ENCODE results near the gene AHRR. TPM values are rescaled to one million over a fixed set of nuclear protein-coding genes. Genes with fewer than 3 reads are reported as not detected.

AHRR gene
- total RNA-seq, 1 donor from 2014 or later = 1.4 TPM

DNA sequence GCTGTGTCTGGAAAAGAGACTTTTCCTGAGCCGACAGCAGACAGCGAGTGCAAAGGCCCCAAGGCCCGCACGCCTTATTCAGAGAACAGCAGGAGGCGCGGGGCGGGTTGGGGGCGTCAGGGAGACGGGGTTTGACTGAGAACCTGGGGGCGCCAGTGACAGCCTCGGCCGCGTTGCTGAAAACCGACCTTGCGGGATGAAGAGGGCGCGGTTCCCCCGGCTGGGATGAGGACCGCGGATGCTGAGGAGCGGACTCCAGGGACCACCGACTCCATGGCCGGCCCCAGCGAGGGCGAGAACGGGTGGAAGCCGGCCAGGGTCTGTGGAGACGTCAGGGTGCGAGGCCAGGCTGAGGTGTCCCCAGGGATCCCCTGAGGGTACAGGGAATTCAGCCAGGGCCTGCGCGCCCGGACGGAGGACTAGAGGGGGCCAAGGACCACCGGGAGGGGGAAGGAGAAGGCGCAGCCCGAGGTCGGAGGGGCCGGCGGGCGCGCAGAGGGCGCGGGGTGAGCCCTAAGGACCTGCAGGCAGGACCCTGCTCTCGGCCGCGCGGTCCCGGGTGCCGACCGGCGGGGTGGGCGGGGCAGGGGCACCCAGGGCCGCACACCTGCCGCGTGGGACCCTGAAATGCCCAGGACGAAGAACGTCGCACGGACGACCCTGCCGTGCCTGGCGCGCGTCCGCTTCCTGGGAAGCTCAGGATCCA lies 837 bp upstream of the AHRR start:
- peaks cover 14% of the 10 kb centered on the region for H3K36me3 ChIP-seq
- H3K4me3 ChIP-seq = peak overlapping the region; percentile 72
- H3K27me3 ChIP-seq (ENCODE audit: low read depth) = peaks cover 70% of the 10 kb centered on the region
- intact Hi-C loops (cut with micrococcal nuclease) = no loop called here
- H3K9me3 ChIP-seq (replicated peaks) = no peaks in the 10 kb centered on the region
- TF ChIP-seq CTCF (IDR thresholded peaks at IDR 0.05; ENCODE audit: borderline replicate concordance) = no peak
- H3K27ac ChIP-seq (replicated peaks) = no peak overlapping the region
- H3K4me1 ChIP-seq = peaks cover 32% of the 10 kb centered on the region
- DNase-seq = no peak

DNA sequence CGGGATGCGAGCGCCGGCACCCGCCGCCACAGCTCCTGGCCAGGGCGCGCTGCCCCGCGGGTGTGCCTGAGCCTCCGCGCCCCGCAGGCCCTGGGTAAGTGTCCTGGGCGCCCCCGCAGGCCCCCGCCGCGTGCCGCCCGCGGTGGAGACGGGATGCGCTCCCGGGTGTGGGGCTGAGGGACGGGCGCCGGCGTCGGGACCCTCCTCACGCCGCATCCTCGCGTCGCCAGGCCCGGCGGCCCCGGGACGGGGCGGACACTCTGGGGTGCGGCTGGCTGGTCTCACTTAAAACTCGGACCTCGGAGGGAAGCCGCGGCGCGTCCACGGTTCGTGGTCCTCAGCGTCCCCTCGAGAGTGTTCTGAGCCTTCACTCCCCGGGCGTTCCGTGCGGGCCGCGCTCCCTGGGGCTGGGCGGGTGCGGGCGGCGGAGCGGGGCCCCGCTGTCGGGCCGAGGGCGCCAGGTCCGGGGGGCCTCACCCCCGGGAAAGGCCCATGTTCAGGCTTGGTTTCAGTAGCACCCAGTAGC lies 275 bp downstream of the AHRR start:
- TF ChIP-seq CTCF (IDR thresholded peaks at IDR 0.05; ENCODE audit: borderline replicate concordance) = no peak
- H3K4me1 ChIP-seq = peaks cover 32% of the 10 kb centered on the region
- intact Hi-C loops (cut with micrococcal nuclease) = no loop called here
- no peak overlapping the region for H3K27ac ChIP-seq (replicated peaks)
- peaks cover 3% of the 10 kb centered on the region for H3K36me3 ChIP-seq
- H3K4me3 ChIP-seq = peak overlapping the region; percentile 72
- H3K9me3 ChIP-seq (replicated peaks) = no peaks in the 10 kb centered on the region
- H3K27me3 ChIP-seq (ENCODE audit: low read depth) = peaks cover 70% of the 10 kb centered on the region
- no peak for DNase-seq

- Histone ChIP-seq H3K9me3 (replicated peaks) (no peaks in the 10 kb centered on the region), H3K27me3 (ENCODE audit: low read depth) (peaks cover 70% of the 10 kb centered on the region), H3K36me3 (no peaks in the 10 kb centered on the region), H3K4me1 (peaks cover 27% of the 10 kb centered on the region), H3K27ac (replicated peaks) (no peak overlapping the region), H3K4me3 (peak overlapping the region; percentile 72)
- intact Hi-C loops (cut with micrococcal nuclease) = no loop called here
- TF ChIP-seq CTCF (IDR thresholded peaks at IDR 0.05; ENCODE audit: borderline replicate concordance) = no peak
- no peak for DNase-seq
Measured at GRCh38 chr5:322281-322941, 897 bp downstream of the AHRR start.

- H3K4me3 ChIP-seq = peak overlapping the region; percentile 72
- peaks cover 70% of the 10 kb centered on the region for H3K27me3 ChIP-seq (ENCODE audit: low read depth)
- no peak overlapping the region for H3K27ac ChIP-seq (replicated peaks)
- no peak for DNase-seq
- H3K36me3 ChIP-seq = no peaks in the 10 kb centered on the region
- peaks cover 27% of the 10 kb centered on the region for H3K4me1 ChIP-seq
- no peaks in the 10 kb centered on the region for H3K9me3 ChIP-seq (replicated peaks)
- TF ChIP-seq CTCF (IDR thresholded peaks at IDR 0.05; ENCODE audit: borderline replicate concordance) = no peak
- intact Hi-C loops (cut with micrococcal nuclease) = no loop called here
Measured at GRCh38 chr5:322942-323879, 1.7 kb downstream of the AHRR start.
